Measurements from ENCODE around the gene KMT2B.
A peak's percentile ranks its signal among the peaks of the same experiment; 100 is the strongest.
"Not testable (repeated sequence)": the region's sequence is repeated elsewhere in the genome, so short reads cannot be mapped to it uniquely, and the experiment has no call there.

The KMT2B gene

DNA sequence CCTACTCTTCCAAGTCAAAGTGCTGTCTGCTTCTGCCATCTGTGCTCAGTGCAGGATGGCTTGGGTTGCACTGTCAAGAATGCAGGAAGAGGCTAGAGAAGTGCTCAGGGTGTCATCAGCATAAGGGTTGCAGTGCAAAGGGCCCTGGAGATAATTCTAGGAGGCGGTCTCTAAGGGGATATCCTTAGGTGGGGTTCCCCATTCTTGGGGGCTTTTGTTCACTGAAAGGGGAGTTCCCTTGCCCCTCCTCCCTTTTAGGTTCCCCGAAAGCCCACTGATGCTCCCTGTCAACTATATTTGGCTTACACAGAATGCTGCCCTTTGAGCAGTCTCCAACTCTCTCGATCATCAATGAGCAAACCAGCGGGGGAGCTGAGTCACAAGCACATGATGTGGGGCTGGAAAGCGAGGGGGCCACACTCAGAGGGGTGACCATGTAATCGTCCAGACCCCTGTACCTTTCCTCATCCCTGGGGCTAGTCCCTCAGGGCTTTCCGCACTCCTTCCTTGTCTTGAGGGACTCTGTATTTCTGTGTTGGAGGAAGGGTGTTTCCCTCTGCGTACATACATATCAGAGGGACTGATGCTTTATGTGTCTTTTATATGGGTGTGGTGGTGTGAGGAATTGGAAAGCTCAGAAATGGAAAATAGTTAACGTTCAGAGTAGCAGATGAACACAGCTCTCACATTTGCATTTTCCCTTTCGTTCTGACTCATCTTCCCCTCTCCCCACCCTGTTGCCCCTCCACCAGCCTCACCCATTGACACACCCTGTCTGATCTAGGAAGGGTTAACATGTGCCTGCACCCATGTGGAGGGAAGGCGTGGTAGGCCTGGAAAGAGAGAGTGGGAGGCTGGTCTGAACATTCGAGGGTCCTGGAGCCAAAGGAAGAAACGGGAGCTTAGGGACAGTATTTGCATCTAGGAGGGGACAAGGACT lies 6.7 kb upstream of the KMT2B start:
- no peak for DNase-seq

DNA sequence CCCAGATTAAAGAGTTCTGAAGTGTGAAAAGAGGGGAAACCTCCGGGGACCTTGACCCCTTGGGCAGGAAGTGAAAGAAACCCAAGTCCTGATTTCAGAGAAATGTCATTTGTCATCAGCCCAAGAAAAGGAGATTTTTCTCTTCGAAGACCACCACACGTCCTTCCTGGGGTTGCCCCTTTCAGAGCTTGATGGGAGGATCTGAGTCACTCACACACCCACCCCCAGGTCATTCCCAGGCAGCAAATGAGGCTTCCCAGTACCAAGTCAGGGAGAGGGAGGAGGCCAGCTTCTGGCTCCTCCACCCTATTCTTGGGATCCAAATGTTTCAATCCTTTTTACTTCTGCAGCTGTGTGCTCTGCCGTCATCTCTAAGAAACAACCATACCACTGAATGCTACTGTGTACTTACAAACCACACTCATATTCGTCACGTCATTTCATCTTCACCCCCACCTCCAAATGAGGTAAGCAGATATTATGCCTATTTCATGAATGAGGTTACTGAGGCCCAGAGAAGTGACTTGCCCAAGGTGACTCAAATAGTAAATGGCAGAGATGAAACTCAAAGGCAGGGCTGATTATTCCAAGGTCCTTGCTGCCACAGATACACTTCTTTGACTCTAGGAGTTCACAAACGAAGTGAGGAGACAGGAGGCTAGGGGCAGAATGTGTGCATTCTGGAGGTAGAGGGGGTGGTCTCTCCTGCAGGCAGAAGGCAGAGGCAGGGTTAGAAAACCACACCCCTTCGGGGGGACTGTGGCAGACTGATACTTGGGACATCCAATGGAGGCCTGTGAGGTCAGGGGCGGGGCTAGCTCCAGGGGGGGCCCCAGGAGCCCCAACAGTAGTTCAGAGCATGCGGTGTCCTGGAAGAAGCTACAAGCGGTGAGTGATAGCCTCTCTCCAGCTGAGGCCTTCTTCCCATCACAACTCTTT lies 5.0 kb upstream of the KMT2B start:
- DNase-seq, result no peak

DNA sequence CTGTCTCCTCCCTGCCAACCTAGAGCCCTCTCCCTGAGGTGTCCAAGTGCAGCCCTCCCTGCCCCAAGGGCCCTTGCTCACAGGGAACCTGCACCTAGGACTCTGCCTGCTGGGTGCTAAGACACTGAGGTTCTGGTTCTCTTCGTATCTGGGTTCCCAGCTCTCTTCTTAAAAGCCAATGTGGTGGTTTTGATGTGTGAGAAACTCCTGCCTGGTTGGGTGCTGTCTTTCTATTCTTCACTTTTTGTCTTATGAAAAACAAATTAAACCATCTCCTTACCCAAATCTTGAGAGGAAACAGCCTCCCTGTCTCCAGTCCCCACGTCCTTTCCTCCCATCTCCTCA lies 4.3 kb upstream of the KMT2B start:
- DNase-seq, result no peak

DNA sequence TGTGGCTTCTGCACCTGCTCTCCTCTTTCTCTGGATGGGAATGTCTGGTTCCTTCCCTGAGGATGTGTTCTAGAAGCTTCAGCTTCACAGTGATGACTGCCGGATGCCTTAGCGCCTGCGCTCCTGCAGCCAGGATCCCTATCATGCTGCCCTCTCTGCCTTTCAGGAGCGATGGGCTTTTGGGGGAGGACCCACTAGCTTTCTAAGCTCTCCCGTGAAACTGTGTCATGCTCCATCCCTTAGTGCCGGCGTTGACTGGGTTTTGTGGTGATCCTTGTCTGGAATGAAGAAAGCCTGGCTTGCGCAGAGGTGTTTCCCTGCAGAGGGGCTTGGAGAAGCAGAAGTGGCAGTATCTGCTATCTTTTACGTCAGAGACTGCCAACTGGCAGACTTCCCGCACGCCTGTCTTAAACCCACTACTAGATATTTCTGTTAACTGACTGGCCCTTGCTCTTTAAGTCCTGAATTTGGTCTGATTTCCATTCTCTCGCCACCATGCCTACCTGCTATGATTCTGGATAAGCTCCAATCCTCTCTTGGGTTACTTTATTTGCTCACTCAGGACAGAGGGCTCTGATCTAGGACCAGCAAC lies 3.8 kb upstream of the KMT2B start:
- no peak for DNase-seq

DNA sequence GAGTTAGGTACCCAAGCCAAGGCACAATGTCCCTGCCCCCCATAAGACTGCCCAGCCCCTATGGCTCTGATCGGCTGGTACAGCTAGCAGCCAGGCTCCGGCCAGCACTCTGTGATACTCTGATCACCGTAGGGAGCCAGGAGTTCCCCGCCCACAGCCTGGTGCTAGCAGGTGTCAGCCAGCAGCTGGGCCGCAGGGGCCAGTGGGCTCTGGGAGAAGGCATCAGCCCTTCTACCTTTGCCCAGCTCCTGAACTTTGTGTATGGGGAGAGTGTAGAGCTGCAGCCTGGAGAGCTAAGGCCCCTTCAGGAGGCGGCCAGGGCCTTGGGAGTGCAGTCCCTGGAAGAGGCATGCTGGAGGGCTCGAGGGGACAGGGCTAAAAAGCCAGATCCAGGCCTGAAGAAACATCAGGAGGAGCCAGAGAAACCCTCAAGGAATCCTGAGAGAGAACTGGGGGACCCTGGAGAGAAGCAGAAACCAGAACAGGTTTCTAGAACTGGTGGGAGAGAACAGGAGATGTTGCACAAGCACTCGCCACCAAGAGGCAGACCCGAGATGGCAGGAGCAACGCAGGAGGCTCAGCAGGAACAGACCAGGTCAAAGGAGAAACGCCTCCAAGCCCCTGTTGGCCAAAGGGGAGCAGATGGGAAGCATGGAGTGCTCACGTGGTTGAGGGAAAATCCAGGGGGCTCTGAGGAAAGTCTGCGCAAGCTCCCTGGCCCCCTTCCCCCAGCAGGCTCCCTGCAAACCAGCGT lies 3.0 kb upstream of the KMT2B start:
- no peak for DNase-seq

DNA sequence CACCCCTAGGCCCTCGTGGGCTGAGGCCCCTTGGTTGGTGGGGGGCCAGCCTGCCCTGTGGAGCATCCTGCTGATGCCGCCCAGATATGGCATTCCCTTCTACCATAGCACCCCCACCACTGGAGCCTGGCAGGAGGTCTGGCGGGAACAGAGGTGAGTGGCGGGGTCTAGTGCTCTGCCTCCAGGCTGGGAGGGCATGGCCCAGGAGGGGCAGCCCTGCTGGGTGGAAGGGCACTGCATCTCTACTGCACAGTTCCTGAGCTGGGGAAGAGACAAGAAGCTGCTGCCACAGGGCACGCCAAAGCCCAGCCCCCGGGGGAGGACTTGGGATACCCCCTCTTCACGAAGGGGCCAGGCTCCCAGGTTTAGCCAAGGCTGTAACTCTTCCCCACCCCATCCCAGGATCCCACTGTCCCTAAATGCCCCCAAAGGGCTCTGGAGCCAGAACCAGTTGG lies 2.4 kb upstream of the KMT2B start:
- no peak for DNase-seq

DNA sequence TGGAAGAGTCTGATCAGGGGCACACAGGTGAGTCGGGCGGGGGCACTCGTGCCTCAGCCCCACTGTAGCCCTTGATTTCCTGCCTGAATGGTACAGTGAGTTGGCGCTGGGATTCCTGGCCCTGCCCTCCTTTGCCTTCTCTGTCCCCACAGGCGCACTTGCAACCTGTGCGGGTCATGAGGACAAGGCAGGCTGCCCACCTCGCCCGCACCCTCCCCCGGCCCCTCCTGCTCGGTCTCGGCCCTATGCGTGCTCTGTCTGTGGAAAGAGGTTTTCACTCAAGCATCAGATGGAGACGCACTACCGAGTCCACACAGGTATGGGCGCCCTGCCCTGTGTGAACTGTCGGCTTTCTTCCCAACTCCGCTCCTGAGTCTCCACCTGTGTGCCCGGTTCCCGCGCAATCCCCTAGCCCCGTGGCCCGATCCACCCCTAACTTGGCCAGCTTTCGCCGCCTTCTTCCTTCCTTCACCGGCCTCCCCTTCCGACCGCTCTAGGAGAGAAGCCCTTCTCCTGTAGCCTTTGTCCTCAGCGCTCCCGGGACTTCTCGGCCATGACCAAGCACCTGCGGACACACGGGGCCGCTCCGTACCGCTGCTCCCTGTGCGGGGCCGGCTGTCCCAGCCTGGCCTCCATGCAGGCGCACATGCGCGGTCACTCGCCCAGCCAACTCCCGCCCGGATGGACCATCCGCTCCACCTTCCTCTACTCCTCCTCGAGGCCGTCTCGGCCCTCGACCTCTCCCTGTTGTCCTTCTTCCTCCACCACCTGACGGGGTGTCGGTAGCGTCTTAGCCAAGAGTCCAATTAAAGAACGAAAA lies 1.6 kb upstream of the KMT2B start:
- DNase-seq, result no peak

DNA sequence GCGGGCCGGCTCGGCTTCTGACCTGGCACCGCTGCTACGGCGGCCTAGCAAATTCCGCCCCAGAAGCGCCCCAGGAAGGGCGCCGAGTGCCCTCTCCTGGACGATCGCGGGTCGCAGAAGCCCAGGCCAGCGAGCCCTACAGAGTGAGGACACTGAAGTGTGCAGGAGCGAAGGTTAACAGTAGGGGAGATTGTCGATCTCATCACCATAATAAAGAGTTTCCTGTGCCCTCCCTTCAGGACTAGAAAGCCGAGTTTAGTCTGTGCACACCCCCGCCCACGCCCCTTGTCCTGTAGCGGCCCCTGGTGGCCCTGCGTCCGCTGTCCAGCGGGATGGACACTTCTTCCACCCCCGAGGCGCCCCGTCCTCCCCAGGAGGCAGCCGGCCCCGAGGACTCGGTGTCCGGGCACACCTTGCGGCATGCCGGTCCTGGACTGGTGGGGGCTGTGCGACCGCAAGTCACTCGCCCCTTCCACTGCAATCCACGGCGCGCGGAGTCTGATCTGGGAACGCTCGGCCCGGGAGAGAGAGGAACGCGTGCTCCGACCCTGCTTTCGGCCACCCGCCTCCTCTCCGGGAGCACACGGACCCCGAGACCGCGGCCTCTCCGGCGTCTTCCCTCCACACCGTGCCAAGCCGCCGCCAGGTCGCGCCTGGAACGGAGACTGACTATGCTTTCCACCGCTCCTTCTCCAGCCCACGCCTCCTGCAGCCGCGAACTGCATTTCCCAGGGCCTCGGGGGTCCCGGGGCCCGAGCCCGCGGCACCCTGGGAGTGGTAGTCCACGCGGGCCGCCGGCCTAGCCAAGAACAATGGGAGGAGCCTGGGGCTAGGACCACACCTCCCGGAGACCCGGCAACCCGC lies 770 bp upstream of the KMT2B start:
- peak; percentile 91 for DNase-seq

DNA sequence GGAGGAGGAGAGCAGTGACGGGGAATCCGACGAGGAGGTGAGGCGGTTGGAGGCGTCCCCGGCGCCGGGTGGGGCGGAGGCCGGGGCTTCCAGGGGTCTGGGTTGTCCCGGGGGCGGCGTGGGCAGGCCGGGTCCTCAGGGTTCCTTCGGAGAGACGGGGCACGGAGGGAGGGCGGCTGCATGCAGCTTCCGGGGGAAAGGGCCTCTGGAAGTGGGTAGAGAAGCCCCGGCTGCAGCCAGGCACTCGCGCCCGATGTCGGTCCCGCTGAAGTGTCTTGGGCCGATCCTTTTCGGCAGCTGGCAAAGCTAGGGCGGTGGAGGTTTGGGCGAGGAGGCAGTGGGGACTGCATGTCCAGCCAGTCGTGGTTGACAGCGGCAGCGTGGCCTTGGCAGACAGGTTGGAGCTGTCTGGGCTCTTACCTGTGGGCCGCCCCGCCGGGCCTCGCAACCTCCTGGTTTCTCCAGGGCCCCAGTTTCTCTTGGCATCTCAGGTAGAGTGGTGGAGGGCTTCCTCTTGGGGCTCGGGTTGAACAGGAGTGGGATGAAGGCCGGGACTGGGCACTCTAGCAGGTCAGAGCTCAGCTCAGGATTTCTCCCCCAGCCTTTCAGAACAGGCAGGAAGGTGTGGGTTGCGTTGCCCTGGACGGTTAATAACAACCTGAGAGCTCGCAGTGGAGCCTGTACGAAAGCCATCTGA lies 690 bp downstream of the KMT2B start:
- DNase-seq, result no peak

DNA sequence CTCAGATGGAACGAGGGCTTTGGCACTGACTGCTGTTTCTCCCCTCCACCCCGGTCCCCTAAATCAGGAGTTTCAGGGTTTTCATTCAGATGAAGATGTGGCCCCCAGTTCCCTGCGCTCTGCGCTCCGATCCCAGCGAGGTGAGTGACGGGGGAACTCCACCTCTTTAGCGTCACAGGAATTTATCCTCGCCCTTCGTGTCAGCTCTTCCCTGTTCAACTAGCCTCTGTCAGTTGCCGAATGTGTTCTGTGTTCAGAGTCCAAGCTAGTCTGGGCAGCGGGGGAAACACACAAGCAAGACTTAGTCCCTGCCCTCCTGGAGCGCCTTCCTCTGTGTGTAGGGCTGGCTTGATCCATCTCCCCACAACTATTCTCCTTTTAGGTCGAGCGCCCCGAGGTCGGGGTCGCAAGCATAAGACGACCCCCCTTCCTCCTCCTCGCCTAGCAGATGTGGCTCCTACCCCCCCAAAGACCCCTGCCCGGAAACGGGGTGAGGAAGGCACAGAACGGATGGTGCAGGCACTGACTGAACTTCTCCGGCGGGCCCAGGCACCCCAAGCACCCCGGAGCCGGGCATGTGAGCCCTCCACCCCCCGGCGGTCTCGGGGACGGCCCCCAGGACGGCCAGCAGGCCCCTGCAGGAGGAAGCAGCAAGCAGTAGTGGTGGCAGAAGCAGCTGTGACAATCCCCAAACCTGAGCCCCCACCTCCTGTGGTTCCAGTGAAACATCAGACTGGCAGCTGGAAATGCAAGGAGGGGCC lies 1.8 kb downstream of the KMT2B start:
- no peak for DNase-seq

DNA sequence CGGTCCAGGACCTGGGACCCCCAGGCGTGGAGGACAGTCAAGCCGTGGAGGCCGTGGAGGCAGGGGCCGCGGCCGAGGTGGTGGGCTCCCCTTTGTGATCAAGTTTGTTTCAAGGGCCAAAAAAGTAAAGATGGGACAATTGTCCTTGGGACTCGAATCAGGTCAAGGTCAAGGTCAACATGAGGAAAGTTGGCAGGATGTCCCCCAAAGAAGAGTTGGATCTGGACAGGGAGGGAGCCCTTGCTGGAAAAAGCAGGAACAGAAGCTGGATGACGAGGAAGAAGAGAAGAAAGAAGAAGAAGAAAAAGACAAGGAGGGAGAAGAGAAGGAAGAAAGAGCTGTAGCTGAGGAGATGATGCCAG lies 2.3 kb downstream of the KMT2B start:
- no peak for DNase-seq

DNA sequence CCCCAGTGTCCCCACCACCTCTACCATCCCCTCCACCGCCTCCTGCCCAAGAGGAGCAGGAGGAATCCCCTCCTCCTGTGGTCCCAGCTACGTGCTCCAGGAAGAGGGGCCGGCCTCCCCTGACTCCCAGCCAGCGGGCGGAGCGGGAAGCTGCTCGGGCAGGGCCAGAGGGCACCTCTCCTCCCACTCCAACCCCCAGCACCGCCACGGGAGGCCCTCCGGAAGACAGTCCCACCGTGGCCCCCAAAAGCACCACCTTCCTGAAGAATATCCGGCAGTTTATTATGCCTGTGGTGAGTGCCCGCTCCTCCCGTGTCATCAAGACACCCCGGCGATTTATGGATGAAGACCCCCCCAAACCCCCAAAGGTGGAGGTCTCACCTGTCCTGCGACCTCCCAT lies 2.8 kb downstream of the KMT2B start:
- peak; percentile 26 for DNase-seq

DNA sequence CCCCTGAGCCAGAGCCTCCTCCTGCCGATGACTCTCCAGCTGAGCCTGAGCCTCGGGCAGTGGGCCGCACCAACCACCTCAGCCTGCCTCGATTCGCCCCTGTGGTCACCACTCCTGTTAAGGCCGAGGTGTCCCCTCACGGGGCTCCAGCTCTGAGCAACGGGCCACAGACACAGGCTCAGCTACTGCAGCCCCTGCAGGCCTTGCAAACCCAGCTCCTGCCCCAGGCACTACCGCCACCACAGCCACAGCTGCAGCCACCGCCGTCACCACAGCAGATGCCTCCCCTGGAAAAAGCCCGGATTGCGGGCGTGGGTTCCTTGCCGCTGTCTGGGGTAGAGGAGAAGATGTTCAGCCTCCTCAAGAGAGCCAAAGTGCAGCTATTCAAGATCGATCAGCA lies 3.6 kb downstream of the KMT2B start:
- peak; percentile 13 for DNase-seq

DNA sequence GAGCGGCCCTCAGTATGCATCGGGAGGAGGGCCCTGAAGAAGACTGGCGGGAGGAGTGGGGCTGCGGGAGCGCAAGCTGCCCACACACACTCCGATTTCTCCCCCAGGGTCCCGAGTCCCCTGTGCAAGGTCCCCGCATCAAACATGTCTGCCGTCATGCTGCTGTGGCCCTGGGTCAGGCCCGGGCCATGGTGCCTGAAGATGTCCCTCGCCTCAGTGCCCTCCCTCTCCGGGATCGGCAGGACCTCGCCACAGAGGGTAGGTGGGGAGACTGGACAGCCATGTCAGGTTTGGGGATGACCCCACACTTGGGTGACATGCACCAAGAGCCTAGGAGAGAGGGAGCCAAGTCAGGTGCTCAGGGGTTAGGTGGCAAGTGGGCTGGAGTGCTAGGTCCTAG lies 4.7 kb downstream of the KMT2B start:
- DNase-seq, result peak; percentile 16

DNA sequence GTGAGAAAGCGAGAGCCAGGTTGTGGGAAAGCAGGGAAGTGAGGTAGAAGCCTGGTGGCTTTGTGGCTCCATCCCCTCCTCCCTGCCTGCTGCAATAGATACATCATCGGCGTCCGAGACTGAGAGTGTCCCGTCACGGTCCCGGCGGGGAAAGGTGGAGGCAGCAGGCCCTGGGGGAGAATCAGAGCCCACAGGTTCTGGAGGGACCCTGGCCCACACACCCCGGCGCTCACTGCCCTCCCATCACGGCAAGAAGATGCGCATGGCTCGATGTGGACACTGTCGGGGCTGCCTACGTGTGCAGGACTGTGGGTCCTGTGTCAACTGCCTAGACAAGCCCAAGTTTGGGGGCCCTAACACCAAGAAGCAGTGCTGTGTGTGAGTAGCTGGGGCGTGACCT lies 5.1 kb downstream of the KMT2B start:
- peak; percentile 8 for DNase-seq

DNA sequence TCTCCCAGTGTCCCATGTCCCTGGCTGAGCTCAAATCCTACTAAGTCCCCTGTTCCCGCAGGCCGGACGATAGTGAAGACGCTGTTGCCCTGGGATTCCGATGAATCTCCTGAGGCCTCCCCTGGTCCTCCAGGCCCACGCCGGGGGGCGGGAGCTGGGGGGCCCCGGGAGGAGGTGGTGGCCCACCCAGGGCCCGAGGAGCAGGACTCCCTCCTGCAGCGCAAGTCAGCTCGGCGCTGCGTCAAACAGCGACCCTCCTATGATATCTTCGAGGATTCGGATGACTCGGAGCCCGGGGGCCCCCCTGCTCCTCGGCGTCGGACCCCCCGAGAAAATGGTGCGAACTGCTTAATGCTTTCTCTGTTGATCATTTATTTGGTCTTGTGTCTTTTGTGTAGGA lies 5.9 kb downstream of the KMT2B start:
- DNase-seq, result no peak

DNA sequence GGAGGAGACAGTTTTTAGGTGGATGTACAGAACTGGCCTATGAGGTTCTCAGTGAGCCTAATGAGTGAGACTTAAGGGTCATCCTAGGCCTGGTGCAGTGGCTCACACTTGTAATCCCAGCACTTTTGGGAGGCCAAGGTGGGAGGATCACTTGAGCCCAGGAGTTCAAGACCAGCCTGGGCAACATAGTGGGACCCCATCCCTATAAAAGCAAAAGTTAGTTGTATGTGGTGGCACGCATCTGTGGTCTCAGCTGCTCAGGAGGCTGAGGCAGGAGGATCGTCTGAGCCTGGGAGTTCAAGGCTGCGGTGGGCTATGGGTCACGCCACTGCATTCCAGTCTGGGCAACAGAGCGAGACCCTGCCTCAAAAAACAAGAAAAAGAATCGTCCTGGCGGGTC lies 6.3 kb downstream of the KMT2B start:
- not testable (repeated sequence) for DNase-seq

DNA sequence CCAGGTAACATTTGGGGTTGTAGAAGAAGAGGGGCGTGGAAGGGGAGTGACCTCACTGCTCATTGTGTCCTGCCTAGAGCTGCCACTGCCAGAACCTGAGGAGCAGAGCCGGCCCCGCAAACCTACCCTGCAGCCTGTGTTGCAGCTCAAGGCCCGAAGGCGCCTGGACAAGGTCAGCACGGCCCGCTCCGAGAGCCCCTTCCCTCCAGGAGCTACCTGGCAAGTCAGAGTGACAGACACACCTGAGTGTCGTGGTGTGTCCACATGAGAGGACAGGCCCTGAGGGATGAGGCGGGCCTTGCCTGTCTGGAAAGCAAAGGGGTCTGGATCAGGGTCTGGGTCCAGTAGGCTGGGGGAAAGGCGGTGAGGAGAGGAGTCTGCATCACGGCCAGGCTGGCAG lies 6.8 kb downstream of the KMT2B start:
- peak; percentile 14 for DNase-seq

DNA sequence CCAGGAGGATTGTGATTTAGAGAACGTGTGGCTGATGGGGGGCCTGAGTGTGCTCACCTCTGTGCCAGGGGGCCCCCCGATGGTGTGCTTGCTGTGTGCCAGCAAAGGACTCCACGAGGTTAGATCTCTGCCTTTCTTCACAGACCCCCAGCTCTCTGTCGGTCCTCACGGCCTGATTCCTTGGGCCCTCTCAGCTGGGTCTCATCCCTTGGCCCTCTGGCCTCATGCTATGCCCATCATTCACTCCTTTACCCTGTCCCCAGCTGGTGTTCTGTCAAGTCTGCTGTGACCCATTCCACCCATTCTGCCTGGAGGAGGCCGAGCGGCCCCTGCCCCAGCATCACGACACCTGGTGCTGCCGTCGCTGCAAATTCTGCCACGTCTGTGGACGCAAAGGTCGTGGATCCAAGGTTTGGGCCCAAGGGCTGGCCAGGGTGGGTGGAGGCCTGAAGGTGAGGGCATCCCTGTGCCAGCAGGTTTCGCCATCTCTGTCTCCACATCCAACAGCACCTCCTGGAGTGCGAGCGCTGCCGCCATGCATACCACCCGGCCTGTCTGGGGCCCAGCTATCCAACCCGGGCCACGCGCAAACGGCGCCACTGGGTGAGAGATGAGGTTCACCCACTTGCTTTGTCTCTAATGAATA lies 7.5 kb downstream of the KMT2B start:
- DNase-seq, result no peak

Data from femur (tissue), 1 donor.